Measurements from ENCODE around the gene SMOC2. TPM values are rescaled to one million over a fixed set of nuclear protein-coding genes. Genes with fewer than 3 reads are reported as not detected.

SMOC2 gene
- total RNA-seq, 1 experiment from 2014 or later = 2.1 TPM

GRCh38 chr6:168404560-168404959 is 36.4 kb upstream of the SMOC2 start:
- Histone ChIP-seq H2BK20ac (ENCODE audit: low read depth, low read length, poor library complexity, severe bottlenecking) (no peak overlapping the region), H3K23me2 (ENCODE audit: insufficient read length, low read depth, low read length, poor library complexity, severe bottlenecking) (no peaks in the 10 kb centered on the region), H3K27ac (ENCODE audit: insufficient read length, low read depth, low read length) (no peak overlapping the region), H3K79me1 (ENCODE audit: insufficient read depth, low read depth, low read length, poor library complexity, severe bottlenecking) (no peaks in the 10 kb centered on the region), H2AK5ac (ENCODE audit: insufficient read length, low read length) (no peak overlapping the region), H3K18ac (ENCODE audit: insufficient read length, low read depth, low read length) (no peak overlapping the region), H2BK12ac (ENCODE audit: insufficient read length, low read depth, low read length) (no peak overlapping the region), H3K4me2 (ENCODE audit: insufficient read depth, insufficient read length, low read length) (no peak overlapping the region), H4K5ac (ENCODE audit: insufficient read length, low read depth, low read length) (no peak overlapping the region), H4K20me1 (ENCODE audit: control insufficient read depth, insufficient read depth, insufficient read length) (no peaks in the 10 kb centered on the region), H3K14ac (ENCODE audit: insufficient read depth, low read length) (no peak overlapping the region), H3K9me3 (ENCODE audit: control insufficient read depth, low read depth, low read length) (no peaks in the 10 kb centered on the region), H2BK5ac (ENCODE audit: insufficient read length, low read length) (no peak overlapping the region), H4K91ac (ENCODE audit: insufficient read length, low read depth, low read length) (no peak overlapping the region), H4K8ac (replicated peaks; ENCODE audit: insufficient read length, low read depth, low read length) (no peak overlapping the region), H3K27me3 (ENCODE audit: insufficient read depth, low read length) (no peaks in the 10 kb centered on the region), H3T11ph (ENCODE audit: low read length) (no peak overlapping the region), H3K79me2 (ENCODE audit: insufficient read depth, low read length) (no peaks in the 10 kb centered on the region), H3K4ac (ENCODE audit: low read depth, low read length) (no peak overlapping the region), H2AFZ (ENCODE audit: low read length) (no peak overlapping the region), H3K23ac (ENCODE audit: insufficient read length, low read depth, low read length) (no peak overlapping the region), H2BK15ac (ENCODE audit: low read depth, low read length) (no peak overlapping the region), H3K56ac (ENCODE audit: insufficient read length, low read depth, low read length) (no peak overlapping the region), H3K4me1 (ENCODE audit: insufficient read depth, low read length) (no peaks in the 10 kb centered on the region), H2BK120ac (ENCODE audit: low read depth, low read length, poor library complexity, severe bottlenecking) (no peak overlapping the region), H3K9ac (ENCODE audit: extremely low read depth, insufficient read length, low read length) (no peak overlapping the region)
- Mint-ChIP-seq H3K27me3 (ENCODE audit: low read depth) (peaks cover 2% of the 10 kb centered on the region), H3K4me3 (no peak overlapping the region), H3K27ac (no peak overlapping the region), H3K36me3 (ENCODE audit: insufficient read depth in 1 of 3, low read depth in 3 of 3) (no peaks in the 10 kb centered on the region; a peak in 1 of 7 replicates), H3K4me1 (no peaks in the 10 kb centered on the region), H3K9me3 (peaks cover 2% of the 10 kb centered on the region in 2 experiments; a peak in 3 of 5 replicates)
- WGBS (ENCODE audit: extremely low coverage, insufficient read length, low lambda C conversion rate) = no CpG with 5 or more reads among the region's 1 CpG
- TF ChIP-seq CTCF (conservative IDR thresholded peaks at IDR 0.05) = no peak
- DNase-seq = peak; percentile 8
